Measurements from ENCODE around the gene PRM3. TPM values are rescaled to one million over a fixed set of nuclear protein-coding genes. Genes with fewer than 3 reads are reported as not detected.

The PRM3 gene
- total RNA-seq, 2 experiments from 2014 or later, result not detected

DNA sequence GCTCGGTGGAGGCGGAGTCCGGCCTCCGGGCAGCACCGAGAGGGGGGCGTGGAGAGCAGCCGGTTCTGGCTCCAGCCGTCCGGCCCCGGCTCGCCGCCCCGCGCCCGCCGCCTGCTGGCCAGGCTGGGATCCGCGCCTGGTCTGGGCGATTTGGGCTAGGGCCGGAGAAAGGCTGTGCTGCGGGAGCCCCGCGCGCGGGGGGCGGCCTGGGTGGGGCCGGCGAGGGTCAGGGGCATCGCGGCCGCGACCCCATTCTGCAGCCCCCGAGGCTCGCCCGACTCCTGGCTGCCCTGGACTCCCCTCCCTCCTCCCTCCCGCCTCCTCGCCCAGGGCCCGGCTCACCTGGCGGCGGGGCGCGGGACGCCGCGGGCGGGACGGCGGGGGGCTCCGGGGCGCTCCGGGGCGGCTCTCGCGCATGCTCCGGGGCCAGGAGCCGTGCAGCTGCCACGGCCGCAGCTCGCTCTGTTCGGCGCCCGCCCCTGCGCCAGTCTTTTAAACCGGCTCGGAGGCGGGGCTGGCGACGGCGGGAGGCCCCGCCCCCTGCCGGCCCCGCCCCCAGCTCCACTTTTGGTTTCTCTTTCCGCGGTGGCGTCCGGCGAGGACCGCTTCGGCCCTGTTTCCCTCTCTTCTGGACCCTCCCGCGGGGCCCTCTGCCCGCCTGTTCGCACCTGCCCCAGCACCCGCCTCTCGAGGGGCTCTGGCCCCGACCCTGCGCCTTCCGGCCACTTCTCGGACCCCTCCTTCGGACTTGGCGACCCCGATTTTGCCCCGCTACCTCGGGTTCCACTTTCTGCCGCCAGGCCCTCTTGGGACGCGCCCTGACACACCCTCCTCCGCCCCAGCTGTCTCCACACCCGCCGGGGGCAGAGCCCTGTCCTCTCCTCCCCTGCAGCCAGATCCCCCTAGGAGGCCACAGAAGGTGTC is 17.4 kb downstream of the PRM3 start, which contains the start of gene SOCS1:
Gene SOCS1 (minus strand): TSS at position 468 of the 924 bp plus-strand sequence. CDS start 726 bp downstream, outside the sequence.
- H3K4me3 Mint-ChIP-seq, result peak within 1 kb of the TSS; percentile 99
- CTCF ChIA-PET, result interaction anchor here (0.7 to 7.2 kb wide), 51 partner anchors 10 to 541 kb away, joined by 3 to 257 read pairs (median 6); partner anchors contain the start of genes PRM2, TXNDC11 and ZC3H7A
- H3K9me3 Mint-ChIP-seq (ENCODE audit: low read depth), result no peaks in the 10 kb centered on the region
- peak; percentile 66 for ATAC-seq
- H3K27me3 Mint-ChIP-seq, result peaks cover 12% of the 10 kb centered on the region
- peaks cover 41% of the 10 kb centered on the region for H3K36me3 Mint-ChIP-seq
- H3K4me1 Mint-ChIP-seq, result peaks cover 41% of the 10 kb centered on the region
- peak within 1 kb of the TSS; percentile 95 for H3K27ac Mint-ChIP-seq
- DNase-seq, result peak; percentile 91

DNA sequence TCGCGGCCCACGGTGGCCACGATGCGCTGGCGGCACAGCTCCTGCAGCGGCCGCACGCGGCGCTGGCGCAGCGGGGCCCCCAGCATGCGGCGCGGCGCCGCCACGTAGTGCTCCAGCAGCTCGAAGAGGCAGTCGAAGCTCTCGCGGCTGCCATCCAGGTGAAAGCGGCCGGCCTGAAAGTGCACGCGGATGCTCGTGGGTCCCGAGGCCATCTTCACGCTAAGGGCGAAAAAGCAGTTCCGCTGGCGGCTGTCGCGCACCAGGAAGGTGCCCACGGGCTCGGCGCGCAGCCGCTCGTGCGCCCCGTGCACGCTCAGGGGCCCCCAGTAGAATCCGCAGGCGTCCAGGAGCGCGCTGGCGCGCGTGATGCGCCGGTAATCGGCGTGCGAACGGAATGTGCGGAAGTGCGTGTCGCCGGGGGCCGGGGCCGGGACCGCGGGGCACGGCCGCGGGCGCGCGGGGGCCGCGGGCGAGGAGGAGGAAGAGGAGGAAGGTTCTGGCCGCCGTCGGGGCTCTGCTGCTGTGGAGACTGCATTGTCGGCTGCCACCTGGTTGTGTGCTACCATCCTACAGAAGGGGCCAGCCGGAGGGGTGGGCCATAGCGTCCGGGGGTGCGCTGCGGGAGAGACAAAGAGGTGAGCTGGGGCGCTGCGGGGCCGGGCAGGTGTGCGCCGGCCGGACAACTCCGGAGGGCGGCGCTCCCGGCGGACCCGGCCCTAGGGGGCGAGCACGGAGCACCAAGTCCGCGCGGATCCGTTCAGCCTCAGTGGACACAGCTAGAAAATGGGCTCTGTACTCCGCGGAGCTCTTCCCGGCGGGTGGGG is 18.3 kb downstream of the PRM3 start:
- Mint-ChIP-seq H3K27ac (peak overlapping the region; percentile 91), H3K27me3 (peaks cover 6% of the 10 kb centered on the region), H3K4me3 (peak overlapping the region; percentile 99), H3K9me3 (ENCODE audit: low read depth) (no peaks in the 10 kb centered on the region), H3K36me3 (peaks cover 46% of the 10 kb centered on the region), H3K4me1 (peaks cover 47% of the 10 kb centered on the region)
- peak; percentile 6 for ATAC-seq
- CTCF ChIA-PET, result interaction anchor here (0.8 to 7.2 kb wide), 45 partner anchors 9 to 487 kb away, joined by 3 to 257 read pairs (median 7); partner anchors contain the start of gene TXNDC11
- peak; percentile 72 for DNase-seq

DNA sequence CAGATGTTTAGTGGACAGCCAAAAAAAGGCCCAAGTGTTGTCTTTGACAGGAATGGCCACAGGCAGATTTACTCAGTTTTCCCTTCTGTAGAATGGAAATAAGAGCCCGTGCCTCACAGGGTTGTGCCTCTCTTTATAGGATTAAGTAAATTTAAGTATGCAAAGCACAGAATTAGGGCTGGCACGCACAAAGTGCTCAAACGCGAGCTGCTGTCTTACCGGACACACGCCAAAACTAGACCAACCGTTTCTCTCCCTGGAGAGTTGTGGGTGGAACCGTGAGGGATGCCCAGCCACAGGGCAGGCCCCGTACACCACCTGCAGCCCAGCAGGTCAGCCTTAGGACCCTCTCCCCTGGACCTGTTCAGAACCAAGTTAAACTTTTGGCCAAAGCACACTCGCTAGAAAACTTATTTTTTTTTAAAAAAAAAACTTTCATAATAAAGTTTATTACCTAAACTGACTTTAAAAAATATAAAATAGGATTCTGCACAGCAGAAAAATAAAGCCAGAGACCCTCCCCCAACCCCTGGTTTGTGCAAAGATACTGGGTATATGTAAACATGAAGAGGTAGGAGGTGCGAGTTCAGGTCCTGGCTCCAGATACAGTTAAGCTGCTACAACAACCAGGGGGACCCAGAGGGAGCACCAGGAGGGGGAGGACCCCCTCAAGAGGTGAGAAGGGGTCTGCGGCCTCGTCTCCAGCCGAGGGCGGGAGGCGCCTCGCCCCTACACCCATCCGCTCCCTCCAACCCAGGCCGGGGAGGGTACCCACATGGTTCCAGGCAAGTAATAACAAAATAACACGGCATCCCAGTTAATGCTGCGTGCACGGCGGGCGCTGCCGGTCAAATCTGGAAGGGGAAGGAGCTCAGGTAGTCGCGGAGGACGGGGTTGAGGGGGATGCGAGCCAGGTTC is 19.2 kb downstream of the PRM3 start:
- Mint-ChIP-seq H3K4me1 (peaks cover 50% of the 10 kb centered on the region), H3K36me3 (peaks cover 50% of the 10 kb centered on the region), H3K27me3 (no peaks in the 10 kb centered on the region), H3K27ac (peak overlapping the region; percentile 91), H3K4me3 (peak overlapping the region; percentile 99), H3K9me3 (ENCODE audit: low read depth) (no peaks in the 10 kb centered on the region)
- CTCF ChIA-PET, result interaction anchor here (0.6 to 7.2 kb wide), 26 partner anchors 8 to 488 kb away, joined by 3 to 257 read pairs (median 10); partner anchors contain the start of gene TXNDC11
- no peak for DNase-seq
- ATAC-seq, result no peak

DNA sequence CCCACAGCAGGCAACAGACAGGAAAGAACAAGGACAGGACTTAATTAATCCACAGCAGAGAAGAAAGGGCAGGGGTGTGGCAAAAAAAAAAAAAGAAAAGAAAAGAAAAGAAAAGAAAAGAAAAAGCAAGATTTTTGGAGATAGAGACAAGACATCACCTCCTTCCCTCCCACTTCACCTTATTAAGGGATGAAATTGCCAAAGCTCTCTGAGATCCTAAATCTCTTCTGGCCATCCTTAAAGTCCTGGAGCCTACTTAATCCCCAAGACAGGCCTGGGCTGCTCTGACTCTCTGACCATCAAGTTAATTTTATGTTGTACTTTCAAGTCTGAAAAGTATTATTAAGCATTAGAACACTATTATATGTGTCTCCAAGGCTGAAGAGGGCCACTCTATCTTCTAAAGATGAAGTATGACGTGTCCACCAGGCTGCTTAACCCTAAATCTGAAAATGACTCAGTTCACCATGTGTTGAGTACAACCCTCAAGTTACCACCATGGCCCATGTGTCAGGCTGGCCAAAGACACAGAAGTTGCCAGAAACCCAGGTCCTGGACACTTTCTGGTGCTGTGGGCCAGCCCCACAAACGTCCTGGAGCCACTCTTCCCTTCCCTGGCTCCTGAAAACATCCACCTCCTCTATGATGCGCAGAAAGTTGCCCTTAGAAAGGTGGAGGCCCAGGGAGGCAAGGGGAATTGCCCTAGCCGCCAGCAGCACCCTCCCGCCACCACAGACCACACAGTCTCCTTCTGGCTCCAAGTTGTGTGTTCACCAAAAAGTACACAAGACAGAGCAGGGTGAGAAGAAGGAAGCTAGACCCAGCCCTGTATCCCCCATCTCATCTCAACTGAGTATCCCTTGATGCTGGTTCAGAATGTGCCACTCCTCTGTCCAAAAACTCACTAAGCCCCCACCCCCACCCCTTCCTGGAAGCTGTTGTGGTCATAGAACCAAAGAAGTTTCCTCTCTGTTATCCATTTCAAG is 20.1 kb downstream of the PRM3 start:
- Mint-ChIP-seq H3K27me3 (no peaks in the 10 kb centered on the region), H3K4me1 (peaks cover 46% of the 10 kb centered on the region), H3K4me3 (peak overlapping the region; percentile 99), H3K9me3 (ENCODE audit: low read depth) (no peaks in the 10 kb centered on the region), H3K27ac (peak overlapping the region; percentile 91), H3K36me3 (peaks cover 55% of the 10 kb centered on the region)
- CTCF ChIA-PET, result interaction anchor here (0.6 to 6.7 kb wide), 22 partner anchors 7 to 289 kb away, joined by 3 to 257 read pairs (median 8); no protein-coding TSS in a partner anchor
- peak; percentile 3 for ATAC-seq
- peak; percentile 85 for DNase-seq

DNA sequence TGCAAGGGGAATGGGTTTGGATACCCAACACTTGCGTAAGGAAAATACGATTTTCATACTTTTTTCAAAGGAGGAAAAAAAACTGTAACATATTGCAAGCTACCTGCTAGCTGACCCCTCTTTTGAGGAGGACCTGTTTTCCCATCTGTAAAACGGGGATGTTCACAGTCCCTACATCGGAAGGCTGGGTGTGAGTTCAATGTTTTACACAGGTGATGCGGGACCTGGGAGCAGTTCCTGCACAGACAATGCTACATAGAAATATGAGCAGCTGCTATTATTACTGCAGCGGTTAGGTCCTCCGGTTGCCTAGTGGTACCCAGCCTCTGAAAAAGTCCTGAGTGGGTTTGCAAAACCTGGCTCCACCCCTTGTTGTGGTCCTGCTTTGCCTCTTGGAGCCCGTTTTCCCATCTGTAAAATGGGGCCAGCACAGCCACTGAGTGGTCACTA is 20.9 kb downstream of the PRM3 start:
- peak overlapping the region; percentile 91 for H3K27ac Mint-ChIP-seq
- CTCF ChIA-PET, result interaction anchor here (0.7 to 2.2 kb wide), 20 partner anchors 11 to 289 kb away, joined by 3 to 15 read pairs (median 6); no protein-coding TSS in a partner anchor
- peaks cover 48% of the 10 kb centered on the region for H3K4me1 Mint-ChIP-seq
- H3K36me3 Mint-ChIP-seq, result peaks cover 61% of the 10 kb centered on the region
- DNase-seq, result peak; percentile 71
- H3K4me3 Mint-ChIP-seq, result peak overlapping the region; percentile 99
- no peak for ATAC-seq
- no peaks in the 10 kb centered on the region for H3K27me3 Mint-ChIP-seq
- no peaks in the 10 kb centered on the region for H3K9me3 Mint-ChIP-seq (ENCODE audit: low read depth)

DNA sequence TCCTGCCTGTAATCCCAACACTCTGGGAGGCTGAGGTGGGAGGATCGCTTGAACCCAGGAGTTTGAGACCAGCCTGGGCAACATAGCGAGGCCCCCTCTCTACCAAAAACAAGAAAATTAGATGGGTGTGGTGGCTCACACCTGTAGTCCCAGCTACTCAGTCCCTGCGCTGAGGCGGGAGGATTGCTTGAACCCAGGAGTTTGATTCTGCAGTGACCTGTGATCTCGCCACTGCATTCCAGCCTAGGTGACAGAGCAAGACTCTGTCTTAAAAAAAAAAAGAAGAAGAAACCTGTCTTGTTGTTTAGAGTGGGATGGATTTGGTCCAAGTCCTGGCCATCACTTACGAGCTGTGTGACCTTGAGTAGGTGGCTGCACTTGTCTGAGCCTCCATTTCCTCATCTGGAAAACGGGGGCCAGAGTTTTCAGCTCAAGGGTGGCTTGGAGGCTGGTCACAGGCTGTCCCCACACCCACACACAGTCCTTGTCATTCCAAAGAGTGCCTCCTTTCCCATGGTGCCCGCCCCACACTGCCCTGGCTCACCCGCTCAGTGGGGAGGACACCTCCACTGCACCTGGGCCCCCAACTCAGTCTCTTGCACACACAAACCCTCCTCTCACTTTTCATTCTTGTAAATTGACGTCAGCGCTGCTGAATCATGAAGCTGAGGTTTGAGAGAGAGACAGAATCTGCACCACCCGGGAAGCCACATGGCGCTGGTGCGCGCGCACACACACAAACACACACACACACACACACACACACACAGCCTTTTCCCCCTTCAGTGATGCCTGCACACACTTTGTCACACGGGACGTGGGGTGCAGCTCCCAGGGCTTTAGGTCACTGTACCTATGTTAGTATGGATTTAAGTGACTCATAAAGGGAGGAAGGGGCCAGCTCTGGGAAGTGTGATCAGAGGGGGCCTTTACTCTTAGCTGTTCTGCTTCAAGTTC is 21.6 kb downstream of the PRM3 start:
- ATAC-seq (peak; percentile 5), DNase-seq (peak; percentile 90)
- Mint-ChIP-seq H3K4me3 (peak overlapping the region; percentile 99), H3K27me3 (no peaks in the 10 kb centered on the region), H3K27ac (peak overlapping the region; percentile 91), H3K4me1 (peaks cover 47% of the 10 kb centered on the region), H3K9me3 (ENCODE audit: low read depth) (no peaks in the 10 kb centered on the region), H3K36me3 (peaks cover 62% of the 10 kb centered on the region)
- CTCF ChIA-PET, result interaction anchor here (0.7 to 2.2 kb wide), 23 partner anchors 11 to 288 kb away, joined by 3 to 15 read pairs (median 6); no protein-coding TSS in a partner anchor

DNA sequence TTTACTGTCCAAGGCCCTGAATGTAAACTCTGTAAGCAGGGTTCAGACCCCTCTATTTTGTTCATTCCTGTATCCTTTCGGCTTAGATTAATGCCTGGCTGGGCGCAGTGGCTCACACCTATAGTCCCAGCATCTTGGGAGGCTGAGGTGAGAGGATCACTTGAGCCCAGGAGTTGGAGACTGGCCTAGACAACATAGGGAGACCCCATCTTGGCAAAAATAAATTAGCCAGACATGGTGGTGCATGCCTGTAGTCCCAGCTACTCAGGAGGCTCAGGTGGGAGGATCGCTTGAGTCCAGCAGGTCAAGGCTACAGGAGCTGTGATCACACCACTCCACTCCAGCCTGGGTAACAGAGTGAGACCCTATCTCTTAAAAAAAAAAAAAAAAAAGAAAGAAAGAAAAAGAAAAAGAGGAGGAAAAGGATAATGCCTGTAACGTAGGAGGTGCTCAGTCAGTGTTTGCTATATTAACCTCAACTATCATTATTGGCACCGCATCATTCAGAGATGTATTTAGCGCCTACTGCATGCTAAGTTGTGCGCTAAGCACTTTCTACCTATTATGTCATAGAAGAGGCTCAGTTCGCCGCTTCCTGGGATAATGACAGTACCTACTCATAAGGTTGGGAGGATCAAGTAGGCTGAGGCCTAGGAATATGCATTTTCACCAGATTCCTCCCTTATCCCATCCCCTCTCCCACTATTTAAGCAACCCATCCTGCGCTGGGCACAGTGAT is 22.5 kb downstream of the PRM3 start:
- ATAC-seq (no peak), DNase-seq (no peak)
- Mint-ChIP-seq H3K4me3 (peak overlapping the region; percentile 99), H3K9me3 (ENCODE audit: low read depth) (no peaks in the 10 kb centered on the region), H3K27me3 (no peaks in the 10 kb centered on the region), H3K36me3 (peaks cover 60% of the 10 kb centered on the region), H3K27ac (peak overlapping the region; percentile 91), H3K4me1 (peaks cover 54% of the 10 kb centered on the region)
- CTCF ChIA-PET, result interaction anchor here (0.9 to 2.2 kb wide), 14 partner anchors 10 to 287 kb away, joined by 3 to 15 read pairs (median 6); no protein-coding TSS in a partner anchor

DNA sequence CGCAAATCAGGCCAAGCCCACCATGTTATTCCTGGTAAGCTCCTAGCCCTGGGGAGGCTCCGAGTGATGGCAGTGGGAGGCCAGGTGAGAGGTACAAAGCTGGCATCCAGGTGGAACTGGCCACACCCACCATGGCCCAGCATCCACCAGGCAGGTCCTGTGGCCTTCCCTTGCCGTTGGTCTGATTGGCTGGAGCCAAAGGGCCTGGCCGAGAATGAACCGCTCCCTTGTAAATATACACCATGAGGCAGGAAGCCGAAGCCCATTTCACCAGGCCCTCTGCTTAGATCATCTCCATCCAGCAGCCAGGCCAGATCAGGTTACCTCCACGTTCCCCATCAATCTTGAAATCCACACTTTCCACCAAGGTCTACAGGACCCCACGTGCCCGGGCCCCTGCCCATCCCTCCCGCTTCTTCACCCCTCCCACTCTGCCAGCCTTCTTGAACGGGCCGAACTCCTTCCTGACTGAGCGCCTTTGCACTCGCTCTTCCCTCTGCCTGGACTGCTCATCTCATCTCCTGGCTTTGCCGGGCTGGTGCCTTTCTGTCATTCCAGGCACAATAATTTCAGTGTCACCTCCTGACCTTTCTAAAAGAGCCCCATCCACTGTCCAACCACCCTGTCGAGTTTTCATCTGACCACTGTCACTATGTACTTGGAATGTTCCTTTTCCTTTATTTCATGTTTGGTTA is 23.2 kb downstream of the PRM3 start:
- Mint-ChIP-seq H3K4me3 (no peak overlapping the region), H3K4me1 (peaks cover 61% of the 10 kb centered on the region), H3K9me3 (ENCODE audit: low read depth) (no peaks in the 10 kb centered on the region), H3K27ac (peak overlapping the region; percentile 67), H3K36me3 (peaks cover 58% of the 10 kb centered on the region), H3K27me3 (no peaks in the 10 kb centered on the region)
- ATAC-seq, result no peak
- CTCF ChIA-PET, result no interaction called here
- peak; percentile 64 for DNase-seq

DNA sequence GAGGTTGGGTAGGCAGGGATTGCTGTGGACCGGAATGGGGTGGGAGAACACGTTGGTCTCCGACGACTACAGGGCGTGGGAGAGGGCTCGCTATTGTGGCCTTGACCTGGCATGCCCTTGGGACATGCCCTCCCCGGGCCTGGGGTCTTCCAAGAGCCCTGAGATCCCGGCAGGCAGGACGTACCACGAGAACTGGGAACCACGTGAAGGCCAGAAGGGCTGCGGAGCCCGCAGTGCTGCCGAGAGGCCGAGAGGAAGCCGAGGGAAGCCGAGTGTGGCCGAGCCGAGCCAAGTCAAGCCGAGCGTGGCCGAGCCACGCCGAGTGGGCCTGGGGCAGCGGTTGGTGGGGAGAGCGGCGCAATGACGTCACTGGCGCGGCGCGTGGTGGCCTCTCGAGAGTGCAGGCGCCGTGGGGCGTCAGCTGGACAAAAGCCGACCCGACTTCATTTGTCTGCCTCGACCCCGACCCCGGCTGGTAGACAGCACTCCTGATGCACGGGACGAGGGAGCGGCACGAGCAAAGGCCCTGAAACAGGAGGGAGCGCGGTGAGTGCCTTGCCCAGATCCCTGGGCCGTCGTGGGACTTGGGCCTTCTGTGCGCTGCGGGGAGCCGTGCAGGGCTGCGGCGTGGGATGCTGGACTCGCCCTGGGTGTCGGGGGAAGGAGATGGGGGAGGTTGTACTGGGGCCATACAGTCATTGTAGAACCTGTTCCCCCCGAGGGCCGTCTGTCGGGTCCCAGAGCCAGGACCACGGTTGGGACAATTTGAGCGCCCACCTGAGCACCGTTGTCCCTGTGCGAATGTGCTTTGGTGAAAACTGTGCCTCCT is 24.0 kb downstream of the PRM3 start:
- no peak for ATAC-seq
- Mint-ChIP-seq H3K9me3 (ENCODE audit: low read depth) (no peaks in the 10 kb centered on the region), H3K27ac (peak overlapping the region; percentile 75), H3K4me3 (no peak overlapping the region), H3K36me3 (peaks cover 53% of the 10 kb centered on the region), H3K4me1 (peaks cover 65% of the 10 kb centered on the region), H3K27me3 (no peaks in the 10 kb centered on the region)
- peak; percentile 56 for DNase-seq
- CTCF ChIA-PET, result no interaction called here
